HG03521 (cell line): ENCODE measurements around the gene IRX3.

ENCODE experiments used
- ATAC-seq: cut with Tn5 transposase; IDR thresholded peaks from one replicate; pipeline ENCODE4 v1.9.1; 2021; ENCODE audit warnings: mild to moderate bottlenecking, moderate library complexity; ENCODE audit not compliant: unreplicated experiment

Gene IRX3

DNA sequence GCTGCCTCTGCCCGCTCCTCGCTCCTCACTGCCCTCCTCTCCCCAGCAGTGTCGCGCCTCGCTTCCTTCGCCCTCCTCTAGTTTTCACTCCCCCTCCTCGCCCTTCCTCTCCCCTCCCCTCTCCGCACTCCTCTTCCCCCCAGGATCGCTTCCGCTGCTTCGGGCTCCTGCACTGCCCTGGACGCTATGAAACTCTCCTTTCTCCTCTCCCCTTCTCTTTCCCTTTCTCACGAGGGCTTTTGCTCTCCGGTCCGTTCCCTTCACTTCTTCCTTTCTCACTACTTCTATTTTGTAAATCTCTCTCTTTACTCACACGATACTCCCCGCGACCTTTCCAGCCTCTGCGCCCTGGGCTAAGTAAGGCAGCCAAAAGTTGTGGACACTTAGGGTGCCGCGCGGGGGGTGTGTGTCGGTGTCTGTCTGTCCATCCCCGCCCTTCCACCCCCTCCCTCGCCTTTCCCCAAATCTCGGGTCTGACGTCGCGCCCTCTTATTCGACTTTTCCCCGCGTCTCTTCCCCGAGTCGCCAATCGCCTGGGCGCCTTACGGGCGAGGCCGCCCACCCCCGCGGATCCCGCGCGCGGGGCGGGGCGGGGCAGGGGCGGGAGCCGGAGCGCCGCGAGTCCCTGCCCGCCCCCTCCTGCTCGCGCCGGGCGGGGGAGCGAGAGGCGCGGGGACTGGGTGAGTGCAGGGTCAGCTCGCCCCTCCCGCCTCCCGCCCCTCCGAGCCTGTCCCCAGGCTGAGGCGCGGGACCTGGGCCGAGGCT lies at the start of gene IRX3:
TSS of gene IRX3 (minus strand) at position 422 of the 765 bp plus-strand sequence. CDS start 737 bp downstream, outside the sequence.
- ATAC-seq, result no peak

DNA sequence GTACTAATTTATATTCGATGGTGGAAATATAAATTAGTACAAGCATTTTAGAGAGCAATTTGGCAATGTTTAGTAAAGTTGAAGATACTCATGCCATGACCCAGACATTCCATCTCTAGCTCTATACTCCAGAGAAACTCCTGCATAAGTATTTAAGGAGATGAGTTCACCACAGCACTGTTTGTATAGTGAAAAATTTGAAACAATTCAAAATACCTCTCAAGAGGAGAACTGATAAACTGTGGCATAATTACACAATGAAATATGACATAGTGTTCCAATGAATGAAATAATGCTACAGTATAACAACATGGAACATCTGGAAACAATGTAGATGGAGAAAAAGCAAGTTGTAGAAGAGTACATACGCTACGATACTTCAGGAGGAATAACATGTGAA lies 48.6 kb upstream of the IRX3 start:
- no peak for ATAC-seq

DNA sequence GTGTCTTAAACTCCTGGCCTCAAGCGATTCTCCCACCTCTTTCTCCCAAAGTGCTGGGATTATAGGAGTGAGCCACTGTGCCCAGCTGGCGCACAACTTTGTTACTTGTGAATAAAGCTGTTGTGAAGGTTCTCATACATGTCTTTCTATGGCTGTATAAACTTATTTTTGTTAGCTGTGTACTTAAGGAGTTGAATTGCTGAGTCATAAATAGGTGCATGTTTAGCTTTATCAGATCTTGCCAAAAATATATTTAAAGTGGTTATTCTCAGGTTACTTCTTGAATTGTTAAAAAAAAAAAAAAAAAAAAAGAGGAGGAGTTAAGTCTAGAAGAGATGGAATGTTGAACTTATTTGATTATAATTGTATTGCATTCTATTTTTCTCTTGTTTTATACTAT lies 47.6 kb upstream of the IRX3 start:
- no peak for ATAC-seq

DNA sequence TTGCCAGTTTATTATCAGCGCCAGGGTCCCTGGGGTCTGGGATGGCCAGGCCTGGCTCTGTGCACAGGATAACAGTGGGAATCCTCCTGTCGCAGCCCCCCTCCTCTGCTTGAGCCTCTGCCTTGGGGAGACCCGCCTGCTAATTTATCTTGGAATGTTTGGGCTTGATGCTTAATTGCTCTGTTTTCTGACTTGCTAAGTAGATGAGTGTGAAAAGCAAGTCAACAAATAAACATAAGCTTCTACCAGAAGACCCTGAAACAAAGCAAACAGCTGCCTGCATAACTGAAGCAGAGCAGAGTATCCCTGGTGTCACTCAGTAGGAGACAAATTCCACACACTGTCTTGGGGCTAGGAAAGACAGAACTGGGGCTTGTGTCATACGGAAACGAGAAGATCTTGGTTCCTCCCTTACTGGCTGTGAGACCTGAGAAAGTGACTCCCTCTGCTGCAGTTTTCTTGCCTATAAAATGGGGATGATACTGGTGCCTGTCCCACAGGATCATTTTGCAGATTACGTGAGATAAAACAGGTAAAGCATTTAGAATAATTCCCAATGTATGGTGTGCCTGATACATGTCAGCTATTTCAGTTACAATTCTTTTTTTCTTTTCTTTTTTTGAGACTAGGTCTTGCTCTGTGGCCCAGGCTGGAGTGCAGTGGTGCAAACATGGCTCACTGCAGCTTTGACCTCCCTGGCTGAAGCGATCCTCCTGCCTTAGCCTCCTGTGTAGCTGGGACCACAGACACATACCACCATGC lies 44.8 kb upstream of the IRX3 start:
- ATAC-seq, result no peak

DNA sequence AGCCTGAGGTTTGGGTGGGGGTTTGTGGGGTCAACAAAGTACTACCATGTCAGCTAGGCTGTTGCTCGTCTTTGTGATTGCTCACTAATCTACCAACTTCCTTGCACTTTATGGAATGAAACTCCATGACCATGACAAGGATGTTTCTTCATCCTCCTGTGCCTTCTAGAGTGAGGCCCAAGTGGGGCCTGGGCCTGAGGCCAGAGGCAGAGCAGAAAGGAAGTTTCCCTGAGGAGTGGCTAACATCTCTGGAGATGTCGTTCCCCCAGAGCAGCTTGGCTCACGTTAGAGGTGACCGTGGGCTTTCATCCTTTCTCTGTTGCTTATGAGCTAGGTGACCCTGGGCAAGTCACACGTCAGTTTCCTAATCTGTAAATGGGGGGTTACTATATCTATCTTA lies 41.0 kb upstream of the IRX3 start:
- ATAC-seq, result no peak

DNA sequence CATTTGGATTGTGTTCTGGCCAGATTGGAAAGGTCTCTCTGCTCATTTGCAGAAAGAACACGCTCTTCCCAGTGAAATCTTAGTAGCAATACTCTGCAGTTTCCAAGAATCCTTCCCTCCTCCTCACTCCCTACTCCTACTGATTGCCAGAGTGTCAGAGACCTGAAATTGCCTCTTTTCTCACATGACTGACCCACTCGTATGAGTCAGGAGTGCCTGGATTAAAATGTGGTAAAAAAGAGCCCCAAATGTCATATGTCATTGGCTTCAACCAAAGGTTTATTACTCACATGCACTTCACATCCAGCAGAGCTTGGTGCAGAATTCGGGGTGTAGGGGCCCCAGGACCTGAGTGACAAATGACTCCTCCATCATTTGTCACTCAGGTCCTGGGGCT lies 39.7 kb upstream of the IRX3 start:
- no peak for ATAC-seq

DNA sequence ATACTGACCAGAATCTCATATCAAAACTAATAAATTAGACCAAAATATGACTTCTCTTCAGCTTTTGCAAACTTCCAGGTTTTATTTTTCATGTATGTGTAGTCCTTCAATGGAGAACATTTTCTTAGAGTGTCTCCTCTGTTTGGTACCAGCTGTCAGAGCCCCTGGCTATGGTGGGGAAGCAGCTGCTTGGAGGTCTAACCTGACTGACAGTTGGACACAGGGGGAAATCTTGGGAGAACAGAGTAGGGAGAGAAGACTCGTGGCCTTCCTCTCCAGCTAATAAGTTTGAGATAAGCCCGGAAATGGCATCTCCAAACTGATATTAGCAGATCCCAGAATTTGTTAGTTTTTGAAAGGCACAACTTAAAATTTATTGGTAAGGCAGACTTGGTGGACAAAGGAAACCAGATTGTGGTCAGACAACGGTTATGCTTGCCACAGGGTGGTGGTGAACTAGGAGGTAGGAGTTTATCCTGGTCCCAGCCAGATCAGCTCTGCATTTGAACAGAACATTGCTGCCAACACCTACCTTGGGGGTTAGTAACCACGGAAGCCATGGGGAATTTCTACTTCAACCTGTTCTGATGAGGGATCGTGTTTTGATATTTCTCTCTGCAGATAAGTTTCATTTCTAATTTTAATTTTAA lies 39.2 kb upstream of the IRX3 start:
- no peak for ATAC-seq

DNA sequence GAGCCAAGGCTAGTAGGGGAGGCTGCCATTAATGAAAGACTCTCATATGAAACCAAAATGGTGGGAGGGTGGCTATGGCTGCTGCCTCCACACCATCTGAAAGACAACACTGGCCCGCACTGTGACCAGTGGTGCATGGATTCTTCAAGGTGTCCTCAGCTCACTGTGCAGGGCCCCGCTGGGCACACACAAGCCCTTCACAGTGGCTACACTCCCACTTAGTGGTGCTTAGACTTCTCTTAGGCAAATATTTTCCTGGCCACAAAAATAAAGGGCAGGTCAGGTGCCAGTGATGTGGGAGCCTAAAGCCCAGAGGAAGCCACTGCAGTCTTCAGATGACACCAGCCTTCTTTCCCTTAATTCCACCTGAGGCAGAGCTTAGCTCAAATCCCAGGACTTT lies 38.1 kb upstream of the IRX3 start:
- no peak for ATAC-seq

DNA sequence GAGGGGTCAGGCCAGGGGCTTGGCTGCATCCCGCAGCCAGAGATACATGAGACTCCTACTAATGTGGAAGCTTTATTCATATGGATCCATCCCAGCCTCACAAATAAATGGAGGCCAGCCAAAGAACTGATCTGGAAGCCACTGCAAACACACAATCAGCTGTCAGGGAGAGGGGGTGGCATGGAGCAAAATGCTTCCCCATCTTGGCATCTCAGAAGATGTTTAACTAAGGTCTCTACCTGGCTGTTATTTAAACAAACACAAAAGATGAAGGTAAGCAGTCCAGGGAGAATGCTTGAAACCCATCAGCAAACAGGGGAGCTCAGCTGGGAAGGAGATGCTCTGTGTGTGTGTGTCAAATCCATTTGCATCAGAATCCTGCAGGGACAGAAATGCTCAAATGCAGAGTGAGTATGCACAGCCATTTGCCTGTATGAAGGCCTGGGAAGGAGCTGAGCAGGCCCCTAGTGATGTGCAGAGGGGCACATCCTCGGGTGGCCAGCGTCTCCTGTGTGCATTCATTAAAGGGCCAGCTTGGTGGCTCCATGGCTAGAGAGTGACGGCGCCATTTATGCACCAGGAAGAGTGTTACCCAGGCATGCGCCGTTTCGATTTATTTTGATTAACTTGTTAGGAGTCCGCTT lies 34.2 kb upstream of the IRX3 start:
- no peak for ATAC-seq

DNA sequence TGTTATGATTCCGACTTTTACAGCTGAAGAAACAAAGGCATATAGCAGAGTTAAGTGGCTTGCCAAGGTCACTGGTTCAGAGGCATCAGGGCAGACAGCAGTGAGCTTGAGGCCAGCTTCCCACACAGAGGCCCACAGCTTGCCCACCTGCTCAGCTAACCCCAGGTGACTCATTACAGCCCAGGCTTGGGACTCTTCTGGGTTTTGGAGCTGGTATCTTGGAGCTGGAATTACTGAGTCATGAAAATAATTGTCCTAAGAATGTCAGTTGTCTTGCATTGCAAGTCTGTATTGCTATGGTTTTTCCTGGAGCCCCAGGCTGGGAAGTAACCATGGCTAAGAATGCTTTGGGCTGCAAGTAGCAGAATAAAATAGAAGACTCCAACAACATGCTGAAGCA lies 32.4 kb upstream of the IRX3 start:
- ATAC-seq, result no peak

DNA sequence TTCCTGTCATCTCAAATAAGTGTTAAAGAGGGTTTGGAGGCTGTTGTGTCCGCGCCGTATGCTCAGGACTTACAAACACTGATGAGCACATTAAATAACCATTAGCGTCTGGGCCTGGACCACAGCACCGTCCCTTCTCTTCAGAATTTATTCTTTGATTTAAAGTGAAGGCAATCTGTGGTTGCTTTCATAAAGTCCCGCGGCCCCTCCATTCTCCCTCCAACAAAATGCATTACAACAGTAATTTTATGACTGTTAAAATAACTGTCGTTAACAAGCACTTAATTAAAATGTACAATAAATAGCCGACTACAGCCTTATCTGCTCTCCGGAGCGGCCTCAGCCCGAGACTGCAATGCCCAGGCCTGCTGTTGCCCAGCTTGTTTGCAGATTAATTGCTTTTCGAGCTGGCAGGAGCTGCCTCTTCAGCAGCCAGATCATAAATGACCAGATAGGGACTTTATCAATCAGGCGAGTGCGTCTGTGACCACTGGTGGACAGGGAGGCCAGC lies 30.6 kb upstream of the IRX3 start:
- ATAC-seq, result no peak

DNA sequence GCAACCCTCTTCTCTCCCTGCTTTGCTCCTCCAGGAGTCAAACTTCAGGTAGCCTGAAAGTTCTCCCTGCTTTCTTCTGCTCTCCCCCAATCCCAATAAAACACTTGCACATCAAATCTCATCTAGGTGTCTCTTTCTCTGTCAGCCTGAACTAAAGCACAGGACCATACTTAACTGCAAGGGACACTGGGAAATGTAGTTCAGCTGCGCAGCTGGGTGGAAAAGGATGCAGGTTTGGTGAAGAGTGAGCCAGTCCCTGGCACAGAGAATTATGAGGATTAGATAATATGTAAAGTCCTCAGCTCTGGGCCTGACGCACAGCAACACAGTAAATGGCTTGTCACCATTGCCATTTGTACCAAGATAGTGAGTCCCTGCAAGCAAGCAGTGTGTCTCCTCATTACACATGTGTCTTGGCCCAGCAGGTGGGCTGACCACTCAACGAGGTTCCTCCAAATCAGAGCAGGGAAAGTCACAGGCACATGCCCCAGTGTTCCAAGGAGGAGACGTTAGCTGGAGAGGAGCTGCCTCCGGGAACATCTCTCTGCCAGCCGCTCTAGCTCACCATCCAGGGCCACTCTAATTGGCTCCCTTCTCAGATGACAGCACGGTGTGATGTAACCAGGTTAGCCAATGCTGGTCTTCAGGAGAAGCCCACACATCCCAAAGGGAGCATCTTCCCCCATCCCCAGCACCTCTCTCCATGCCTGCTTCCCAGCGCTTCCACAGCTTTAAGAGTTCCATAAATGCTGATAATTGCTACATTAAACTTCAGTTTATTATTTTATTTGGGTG lies 29.7 kb upstream of the IRX3 start:
- no peak for ATAC-seq

DNA sequence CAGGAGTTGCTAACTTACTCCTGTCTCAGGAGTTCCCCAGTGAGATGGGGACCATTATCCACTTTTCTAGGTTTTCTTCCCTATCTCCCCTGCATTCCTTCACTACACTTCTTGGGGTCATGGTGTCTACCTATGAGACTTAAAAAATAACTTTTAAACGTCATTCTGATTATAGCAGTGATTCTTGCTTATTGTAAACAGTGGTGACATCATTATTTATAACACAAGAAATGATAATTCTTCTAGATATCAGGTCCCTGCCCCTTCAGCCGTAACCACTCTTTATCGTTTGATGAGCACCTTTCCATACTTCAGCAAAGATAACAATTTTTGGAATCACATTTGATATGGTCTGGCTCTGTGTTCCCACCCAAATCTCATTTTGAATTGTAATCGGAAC lies 27.2 kb upstream of the IRX3 start:
- ATAC-seq, result no peak

DNA sequence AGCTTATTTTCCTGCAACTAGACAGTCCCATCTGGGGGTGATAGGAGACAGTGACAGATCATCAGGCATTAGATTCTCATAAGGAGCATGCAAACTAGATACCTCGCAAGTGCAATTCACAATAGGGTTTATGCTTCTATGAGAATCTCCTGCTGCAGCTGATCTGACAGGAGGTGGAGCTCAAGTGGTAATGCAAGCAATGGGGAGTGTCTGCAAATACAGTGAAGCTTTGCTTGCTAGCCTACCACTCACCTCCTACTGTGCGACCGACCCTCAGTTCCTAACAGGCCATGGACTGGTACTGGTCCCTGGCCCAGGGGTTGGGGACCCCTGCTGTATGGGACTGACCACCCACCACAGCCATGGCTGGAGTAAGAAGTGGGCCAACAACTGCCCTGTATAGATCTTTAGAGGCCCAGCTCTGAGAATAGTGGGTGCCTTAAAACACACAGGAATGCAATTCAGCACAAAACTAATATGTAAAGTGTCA lies 26.0 kb upstream of the IRX3 start:
- ATAC-seq, result no peak

DNA sequence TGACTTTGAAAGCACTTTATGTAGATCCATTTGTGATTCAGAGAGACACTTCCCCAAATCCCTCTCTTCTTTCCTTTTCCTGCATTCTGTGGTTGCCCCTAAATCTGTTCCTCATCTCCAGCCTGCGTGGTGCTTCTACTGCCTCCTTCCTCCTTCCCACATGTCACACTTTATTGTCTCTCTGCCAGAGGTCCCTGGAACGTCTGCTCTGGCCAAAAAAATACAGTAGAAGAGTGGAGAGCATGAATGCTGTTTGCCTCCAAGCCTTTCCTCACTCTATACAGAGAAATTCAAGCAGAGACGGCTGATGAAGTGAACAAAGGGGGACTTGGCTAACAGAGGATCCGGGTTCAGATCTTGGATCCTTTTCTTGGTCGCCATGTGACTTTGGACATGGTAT lies 22.8 kb upstream of the IRX3 start:
- ATAC-seq, result no peak

DNA sequence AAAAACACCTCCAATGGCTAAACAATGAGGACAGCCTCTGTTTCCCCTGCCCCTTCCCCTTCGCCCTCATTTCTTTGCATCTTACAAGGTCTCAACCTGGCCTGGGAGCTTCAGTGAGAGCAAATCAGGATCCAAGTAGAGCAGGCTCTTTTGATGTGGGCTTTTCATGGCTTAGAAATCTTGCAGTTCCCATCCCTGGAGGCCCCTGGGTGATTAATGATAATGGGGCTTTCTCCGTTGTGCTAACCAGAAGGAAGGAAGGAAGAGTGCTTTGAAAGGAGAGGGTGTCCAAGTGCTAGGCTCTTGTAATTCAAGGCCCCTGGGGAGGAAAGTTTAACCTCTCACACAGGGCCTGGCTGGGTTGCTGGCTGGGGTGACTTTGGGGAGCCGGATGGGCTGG lies 18.5 kb upstream of the IRX3 start:
- no peak for ATAC-seq

DNA sequence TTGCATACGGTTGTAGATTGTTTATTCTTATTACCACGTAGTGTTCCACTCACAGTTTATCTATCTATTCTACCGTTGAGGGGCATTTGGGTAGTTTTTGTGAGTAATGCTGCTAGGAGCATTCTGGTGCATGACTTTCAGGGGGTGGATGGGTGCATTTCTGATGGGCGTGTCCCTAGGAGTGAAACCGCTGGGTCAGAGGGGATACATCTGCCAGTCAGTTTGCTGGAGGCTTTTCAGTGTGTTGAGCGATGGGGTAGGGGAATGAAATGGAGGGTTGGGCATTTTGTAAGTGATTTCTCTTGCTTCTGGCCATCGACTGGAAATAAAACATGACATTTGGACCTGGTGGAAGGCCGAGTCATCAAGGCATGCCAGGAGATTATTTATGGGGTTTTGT lies 17.0 kb upstream of the IRX3 start:
- ATAC-seq, result no peak

DNA sequence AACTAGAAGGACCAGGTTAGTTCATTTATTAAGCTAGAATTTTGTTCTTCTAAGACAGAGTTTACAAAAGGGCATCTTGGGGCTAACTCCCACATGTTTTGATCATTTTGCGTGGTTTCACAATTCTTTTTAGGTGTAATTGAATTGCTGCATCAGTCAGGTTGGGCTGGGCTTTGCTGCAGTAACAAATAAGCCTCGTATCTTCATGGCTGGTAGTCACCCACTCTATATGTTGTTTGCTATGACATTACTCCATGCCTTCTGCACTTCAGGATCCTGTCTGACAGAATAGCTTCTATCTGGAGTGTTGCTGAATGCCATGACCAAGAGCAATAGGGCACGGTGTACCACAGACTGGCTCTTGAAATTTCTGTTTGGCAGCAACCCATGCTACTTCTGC lies 10.6 kb upstream of the IRX3 start:
- no peak for ATAC-seq

DNA sequence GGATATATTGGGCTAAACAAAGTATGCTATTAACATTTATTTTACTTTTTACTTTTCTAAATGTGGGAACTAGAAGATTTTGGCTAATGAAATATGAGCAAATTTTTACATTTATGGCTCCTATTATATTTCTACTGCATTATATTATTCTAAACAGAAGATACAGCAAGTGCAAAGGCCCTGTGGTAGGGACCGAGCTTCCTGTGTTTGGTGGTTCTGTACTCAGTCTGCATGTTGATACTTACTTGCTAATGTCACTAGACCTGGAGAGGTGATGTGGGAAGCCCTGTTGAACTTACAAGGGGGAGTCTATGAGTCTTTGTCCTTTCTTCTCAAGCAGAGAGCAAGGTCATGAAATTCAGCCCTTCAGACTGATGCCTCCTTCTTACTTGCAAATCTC lies 10.0 kb upstream of the IRX3 start:
- no peak for ATAC-seq
